ENCODE results near the gene SLC22A12. TPM values are rescaled to one million over a fixed set of nuclear protein-coding genes. Genes with fewer than 3 reads are reported as not detected.
"Not testable (repeated sequence)": the region's sequence is repeated elsewhere in the genome, so short reads cannot be mapped to it uniquely, and the experiment has no call there.

SLC22A12 gene
- polyA plus RNA-seq, 3 donors = 0.02 to 0.09 TPM; not detected in 1

DNA sequence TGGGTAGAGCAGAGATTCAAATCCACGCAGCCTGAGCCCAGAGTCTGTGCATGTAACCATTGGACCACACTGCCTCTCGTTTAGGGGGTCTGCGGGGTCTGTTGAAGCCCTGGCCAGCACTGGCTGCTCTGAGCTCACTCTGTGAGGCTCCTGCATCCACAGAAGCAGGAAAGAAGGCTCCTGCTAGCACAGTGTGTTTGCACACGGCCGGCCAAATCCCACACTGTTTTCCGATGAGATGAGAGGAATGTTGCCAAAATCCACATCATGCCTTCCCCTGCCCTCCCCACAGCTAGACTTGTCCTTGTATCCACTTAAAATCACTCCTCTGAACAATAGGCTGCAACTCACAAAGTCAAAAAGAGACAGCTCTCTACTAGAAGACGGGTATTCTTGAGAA is 10.6 kb upstream of the SLC22A12 start:
- WGBS, 3 donors = 48 to 54% (median 53%) methylated on average over 7 of the region's 7 CpGs
- no peak overlapping the region for H3K27ac ChIP-seq (ENCODE audit: low read depth, low read length)

DNA sequence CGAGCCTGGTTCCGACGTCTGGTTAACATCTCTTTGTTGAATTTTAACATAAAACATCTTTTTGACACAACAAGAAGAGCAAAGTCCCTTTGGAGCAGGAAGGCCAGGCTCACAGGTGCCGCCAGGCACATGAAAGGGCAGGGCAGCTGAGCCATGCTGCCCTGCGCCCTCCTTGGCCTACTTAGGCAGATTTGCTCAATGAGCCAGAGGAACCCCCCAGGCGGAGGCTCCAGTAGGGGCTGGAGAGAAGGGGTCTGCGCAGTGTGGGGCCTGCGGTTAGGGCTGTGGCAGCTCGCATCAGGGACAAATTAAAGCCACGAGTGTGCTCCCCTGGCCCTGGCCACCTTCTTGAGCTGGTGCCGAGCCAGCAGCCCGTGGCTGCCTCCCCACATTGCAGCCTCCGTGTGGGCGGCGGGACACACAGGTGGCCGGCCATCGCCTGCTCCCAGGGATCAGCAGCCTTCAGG is 9.9 kb upstream of the SLC22A12 start:
- no peak overlapping the region for H3K27ac ChIP-seq (ENCODE audit: low read depth, low read length)
- 81 to 97% (median 94%) methylated on average over 17 of the region's 17 CpGs for WGBS, 3 donors

DNA sequence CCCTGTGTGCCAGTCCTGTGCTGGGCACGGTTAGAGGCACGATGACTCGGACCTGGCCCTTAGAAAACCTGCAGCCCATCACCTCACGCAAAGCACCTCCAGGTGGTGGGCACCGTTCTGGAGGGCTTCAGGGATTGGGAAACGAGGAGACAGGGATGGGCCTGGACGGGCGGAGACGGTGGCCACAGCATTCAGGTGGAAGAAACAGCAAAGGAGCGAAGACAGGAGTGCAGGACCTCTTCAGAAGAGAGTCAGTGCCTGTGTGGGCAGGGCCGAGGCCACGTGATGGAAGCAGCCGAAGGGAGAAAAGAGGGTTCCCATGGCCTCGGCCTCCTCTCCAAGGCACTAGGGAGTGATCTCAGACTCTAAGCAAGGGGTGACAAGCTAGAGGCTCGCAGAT is 8.1 kb upstream of the SLC22A12 start:
- H3K27ac ChIP-seq (ENCODE audit: low read depth, low read length) = no peak overlapping the region
- 91 to 94% (median 91%) methylated on average over 15 of the region's 15 CpGs for WGBS, 3 donors

DNA sequence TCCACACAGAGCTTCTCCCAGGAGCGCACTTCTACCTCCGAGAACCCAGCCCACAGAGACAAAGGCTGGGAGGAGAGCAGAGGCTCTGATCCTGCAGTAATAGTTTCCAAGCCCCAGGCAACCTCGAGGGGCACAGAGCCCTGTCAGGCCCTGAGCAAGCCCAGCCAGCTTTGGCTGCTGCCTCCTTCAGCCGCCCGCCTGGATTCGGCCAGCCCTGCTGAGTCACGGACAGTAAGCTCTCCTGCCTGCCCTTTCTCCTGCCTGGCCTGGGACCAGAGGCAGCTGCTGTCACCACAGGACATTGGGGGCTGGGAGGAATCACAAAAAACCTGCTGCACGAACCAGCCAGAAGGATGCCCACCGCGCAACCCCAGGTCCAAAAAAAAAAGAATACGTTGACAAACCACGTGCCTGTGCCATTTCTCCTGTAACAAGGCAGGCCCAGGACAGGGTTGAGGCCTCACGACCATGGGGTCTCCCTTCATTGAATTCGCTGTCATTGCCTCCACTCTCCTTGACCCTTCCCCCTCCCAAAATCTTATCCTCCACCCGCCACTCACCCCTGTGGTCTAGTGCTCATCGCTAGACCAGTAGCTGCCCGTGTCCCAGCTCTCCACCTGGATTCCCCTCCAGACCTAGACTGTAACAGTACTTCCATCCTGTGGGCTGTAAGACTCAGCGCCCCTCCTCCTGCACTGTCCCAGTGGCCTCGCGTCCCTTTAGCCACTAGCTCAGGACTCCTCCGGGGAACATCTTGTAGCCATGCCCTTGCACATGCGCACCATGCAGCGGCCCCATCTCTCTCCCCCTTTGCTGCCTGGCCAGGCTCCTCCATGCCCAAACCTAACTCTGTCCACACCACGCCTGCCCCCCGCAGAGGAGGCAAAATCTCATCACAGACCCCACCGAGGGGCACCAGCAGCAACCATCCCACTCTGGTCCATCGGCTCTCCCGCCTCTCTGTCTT is 7.4 kb upstream of the SLC22A12 start:
- WGBS, 3 donors = 80 to 83% (median 80%) methylated on average over 28 of the region's 28 CpGs
- no peak overlapping the region for H3K27ac ChIP-seq (ENCODE audit: low read depth, low read length)

DNA sequence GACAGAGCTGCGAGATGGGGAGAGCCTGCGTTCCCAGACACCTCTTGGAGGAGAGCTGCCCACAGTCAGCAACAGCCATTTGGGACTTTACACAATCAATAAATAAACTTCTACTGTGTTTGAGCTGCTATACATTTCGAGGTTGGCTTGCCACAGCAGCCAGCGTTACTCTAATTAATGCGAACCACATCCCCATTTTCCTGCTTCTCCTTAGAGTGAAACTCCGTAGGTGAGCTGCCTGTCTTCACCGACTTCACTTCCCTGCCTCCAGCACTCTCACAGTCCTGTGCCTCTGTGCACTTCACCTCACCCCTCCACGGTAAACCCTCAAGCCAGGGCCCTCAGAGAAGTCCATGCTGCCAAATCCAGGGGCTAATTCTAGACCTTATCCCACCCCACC is 5.9 kb upstream of the SLC22A12 start:
- H3K27ac ChIP-seq (ENCODE audit: low read depth, low read length) = no peak overlapping the region
- WGBS, 3 donors = 50 to 66% (median 61%) methylated on average over 8 of the region's 8 CpGs

DNA sequence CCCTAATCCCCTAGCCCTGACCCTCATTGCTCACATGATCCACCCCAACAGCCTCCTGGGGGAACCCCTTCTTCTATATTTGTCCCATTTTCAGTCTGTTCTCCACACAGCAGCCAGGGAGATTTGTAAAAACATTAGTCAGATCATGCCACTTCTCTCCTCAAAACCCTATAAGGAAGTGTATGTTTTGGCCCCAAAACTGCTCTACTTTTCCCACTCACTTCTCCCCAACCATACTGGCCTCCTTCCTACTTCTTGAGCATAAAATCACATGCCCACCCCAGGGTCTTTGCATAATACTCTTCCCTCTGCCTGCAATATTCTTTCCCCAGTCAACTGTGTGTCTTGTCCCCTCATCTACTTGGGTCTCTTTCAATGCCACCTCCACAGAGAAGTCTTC is 4.7 kb upstream of the SLC22A12 start:
- no peak overlapping the region for H3K27ac ChIP-seq (ENCODE audit: low read depth, low read length)

DNA sequence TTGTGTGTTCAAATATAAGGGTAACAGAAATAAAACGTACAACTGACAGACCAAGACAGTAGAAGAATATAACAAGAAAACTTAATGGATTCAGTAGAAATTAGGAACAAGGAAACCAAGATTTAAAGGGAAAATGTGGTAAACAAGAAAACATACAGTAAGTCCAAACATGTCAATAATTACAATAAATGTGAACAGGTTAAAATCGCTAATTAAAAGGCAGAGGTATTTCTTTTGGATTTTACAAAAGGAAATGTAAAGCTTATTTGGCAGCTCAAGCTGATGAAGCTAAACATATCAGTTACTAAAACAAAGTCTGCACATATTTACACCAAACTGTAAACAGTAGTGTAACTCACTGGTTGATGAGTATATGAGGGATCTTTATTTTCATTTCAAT is 2.3 kb upstream of the SLC22A12 start:
- WGBS, 3 donors = 94 to 97% (median 95%) methylated on average over 2 of the region's 2 CpGs
- H3K27ac ChIP-seq (ENCODE audit: low read depth, low read length) = no peak overlapping the region

DNA sequence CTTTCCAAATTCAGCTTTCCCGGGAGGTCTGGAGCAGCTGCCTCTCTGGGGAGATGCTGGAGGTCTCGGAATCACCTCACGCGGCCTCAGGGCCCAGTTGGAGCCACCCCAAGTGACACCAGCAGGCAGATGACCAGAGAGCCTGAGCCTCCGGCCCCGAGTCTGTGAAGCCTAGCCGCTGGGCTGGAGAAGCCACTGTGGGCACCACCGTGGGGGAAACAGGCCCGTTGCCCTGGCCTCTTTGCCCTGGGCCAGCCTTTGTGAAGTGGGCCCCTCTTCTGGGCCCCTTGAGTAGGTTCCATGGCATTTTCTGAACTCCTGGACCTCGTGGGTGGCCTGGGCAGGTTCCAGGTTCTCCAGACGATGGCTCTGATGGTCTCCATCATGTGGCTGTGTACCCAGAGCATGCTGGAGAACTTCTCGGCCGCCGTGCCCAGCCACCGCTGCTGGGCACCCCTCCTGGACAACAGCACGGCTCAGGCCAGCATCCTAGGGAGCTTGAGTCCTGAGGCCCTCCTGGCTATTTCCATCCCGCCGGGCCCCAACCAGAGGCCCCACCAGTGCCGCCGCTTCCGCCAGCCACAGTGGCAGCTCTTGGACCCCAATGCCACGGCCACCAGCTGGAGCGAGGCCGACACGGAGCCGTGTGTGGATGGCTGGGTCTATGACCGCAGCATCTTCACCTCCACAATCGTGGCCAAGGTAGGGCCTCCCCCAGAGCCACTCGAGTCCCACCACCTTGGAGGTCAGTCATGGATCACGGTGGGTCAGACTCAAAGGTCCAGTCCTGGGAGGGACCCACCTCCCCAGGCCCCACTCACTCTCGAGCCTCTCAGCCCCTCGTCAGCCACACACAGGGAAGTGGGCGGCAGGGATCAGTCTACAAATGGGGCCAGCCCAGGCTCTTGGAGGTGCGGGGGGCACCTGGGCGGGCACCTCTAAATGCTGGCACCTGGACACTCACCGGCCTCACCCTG is 525 bp downstream of the SLC22A12 start:
- H3K27ac ChIP-seq (ENCODE audit: low read depth, low read length) = no peak overlapping the region
- 84 to 91% (median 85%) methylated on average over 35 to 36 of the region's 36 CpGs for WGBS, 3 donors

DNA sequence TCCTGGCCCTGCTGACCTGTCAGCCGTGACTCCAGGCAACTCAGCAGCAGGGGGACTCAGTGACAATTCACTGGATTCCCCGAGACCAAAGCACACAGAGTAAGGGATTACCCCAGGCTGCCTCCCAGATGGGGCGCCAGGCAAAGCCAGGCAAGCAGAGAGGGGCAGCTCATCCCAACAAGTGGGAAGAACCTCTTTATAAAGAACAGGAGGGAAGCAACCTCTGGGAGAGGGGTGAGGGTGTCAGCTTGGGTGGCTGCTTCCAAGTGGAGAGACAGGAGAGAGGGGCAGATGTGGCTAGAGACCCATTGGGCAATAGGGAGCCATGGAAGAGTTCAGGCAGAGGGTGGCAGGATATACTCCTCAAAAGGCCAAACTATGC is 1.2 kb downstream of the SLC22A12 start:
- WGBS, 3 donors = 89 to 91% (median 90%) methylated on average over 3 of the region's 3 CpGs
- H3K27ac ChIP-seq (ENCODE audit: low read depth, low read length) = no peak overlapping the region

DNA sequence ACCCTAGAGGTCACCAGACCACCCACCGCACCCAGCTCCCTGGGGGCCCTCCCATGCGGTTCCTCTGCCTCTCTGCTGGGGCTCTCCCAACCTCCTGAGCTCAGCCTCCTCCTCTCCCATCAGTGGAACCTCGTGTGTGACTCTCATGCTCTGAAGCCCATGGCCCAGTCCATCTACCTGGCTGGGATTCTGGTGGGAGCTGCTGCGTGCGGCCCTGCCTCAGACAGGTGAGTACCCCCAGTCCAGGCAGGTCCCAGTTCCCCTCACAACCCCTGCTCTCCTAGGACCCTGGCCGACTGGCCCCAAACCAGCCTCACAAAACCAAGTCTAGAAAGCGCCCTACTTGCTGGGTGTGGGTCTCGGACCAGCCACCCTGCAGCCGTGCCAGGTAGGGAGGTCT is 1.6 kb downstream of the SLC22A12 start:
- WGBS, 3 donors = 86 to 87% (median 87%) methylated on average over 9 of the region's 9 CpGs
- no peak overlapping the region for H3K27ac ChIP-seq (ENCODE audit: low read depth, low read length)

DNA sequence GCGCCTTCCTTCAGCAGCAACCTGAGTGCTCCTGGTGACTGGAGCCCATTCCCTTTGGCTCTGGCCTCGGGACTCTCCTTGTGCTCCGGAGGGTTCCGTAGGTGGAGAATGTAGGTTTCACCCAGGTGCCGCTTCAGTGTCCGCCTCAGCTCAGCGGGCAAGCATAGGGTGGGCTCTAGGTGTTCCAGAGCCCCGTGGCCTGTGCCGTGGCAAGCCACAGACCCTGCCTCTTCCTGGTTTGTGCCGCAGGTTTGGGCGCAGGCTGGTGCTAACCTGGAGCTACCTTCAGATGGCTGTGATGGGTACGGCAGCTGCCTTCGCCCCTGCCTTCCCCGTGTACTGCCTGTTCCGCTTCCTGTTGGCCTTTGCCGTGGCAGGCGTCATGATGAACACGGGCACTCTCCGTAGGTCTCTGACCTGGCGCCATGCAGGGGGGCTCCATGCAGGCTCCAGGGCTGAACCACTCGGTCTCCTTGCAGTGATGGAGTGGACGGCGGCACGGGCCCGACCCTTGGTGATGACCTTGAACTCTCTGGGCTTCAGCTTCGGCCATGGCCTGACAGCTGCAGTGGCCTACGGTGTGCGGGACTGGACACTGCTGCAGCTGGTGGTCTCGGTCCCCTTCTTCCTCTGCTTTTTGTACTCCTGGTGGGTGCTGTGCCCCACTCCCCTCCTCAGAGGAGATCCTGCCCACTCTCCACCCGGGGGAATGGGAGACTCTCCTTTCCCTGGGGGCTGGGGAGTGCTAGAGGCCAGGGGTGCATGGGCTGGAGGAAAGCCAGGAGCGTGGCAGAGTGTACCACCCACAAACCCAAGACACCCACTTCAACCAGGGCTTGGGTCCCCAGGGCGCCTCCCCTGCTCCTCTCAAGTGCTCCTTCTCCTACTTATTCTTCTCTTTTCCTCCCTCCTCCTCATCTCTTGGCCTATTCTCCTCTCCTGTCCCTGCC is 2.4 kb downstream of the SLC22A12 start:
- H3K27ac ChIP-seq (ENCODE audit: low read depth, low read length) = no peak overlapping the region
- WGBS, 3 donors = 86 to 90% (median 88%) methylated on average over 32 of the region's 32 CpGs

DNA sequence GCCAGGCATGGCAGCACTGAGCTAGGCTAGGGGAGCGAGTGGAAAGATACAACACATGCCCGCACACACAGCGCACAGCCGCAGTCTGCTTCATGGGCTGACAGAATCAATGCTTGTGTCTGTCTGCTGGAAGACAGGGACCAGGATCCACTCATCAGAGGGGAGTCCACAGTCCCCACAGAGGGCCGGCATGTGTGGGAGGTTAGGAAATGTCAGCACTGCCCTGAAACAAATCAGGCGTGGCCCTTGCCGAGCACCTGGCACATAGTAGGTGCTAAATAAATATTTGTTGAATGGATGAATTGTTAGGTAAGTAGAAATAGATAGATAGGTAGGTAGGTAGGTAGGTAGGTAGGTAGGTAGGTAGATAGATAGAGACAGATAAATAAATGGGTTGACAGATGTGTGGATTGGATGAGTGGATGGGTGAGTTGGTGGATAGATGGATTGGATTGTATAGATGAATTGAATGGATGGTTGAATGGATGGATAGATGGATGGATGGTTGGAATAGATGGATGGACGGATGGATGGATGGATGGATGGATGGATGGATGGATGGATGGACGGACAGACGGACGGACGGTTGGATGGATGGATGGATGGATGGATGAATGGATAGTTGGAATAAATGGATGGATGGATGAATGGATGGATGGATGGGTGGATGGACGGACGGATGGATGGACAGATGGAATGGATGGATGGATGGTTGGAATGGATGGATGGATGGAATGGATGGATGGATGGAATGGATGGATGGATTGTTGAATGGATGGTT is 3.3 kb downstream of the SLC22A12 start:
- no peak overlapping the region for H3K27ac ChIP-seq (ENCODE audit: low read depth, low read length)
- 90 to 93% (median 92%) methylated on average over 14 of the region's 14 CpGs for WGBS, 3 donors

DNA sequence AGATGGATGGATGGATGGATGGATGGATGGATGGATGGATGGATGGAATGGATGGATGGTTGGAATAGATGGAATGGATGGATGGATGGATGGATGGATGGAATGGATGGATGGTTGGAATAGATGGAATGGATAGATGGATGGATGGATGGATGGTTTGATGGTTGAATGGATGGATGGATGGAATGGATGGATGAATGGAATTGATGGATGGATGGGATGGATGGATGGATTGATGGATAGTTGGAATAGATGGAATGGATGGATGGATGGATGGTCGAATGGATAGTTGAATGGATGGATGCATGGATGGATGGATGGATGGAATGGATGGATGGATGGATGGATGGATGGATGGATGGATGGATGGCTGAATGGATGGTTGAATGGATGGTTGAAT is 4.9 kb downstream of the SLC22A12 start:
- H3K27ac ChIP-seq (ENCODE audit: low read depth, low read length) = not testable (repeated sequence)
- WGBS, 3 donors = 63 to 85% (median 76%) methylated on average over 1 of the region's 1 CpG

DNA sequence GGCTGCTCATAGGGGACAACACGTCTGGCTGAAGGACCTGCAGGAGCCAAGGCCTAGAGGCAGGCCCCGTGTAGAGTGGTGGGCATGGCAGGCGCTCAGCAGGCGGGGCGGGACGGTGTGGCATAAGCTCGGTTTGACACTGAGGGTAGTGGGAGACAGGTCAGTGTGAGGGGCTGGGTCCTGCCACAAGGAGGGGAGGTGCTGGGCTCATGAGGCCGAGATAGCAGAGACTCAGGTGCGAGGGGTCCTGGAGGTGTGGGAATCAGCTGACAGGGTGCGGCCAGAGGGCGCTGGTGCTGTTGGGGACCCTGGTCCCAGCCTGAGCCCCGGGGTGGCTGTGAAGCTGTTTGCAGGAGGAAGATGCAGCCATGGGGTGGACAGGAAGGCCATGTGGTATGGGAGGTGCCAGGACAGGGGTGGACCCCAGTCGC is 6.7 kb downstream of the SLC22A12 start:
- WGBS, 3 donors = 85 to 92% (median 88%) methylated on average over 13 of the region's 13 CpGs

DNA sequence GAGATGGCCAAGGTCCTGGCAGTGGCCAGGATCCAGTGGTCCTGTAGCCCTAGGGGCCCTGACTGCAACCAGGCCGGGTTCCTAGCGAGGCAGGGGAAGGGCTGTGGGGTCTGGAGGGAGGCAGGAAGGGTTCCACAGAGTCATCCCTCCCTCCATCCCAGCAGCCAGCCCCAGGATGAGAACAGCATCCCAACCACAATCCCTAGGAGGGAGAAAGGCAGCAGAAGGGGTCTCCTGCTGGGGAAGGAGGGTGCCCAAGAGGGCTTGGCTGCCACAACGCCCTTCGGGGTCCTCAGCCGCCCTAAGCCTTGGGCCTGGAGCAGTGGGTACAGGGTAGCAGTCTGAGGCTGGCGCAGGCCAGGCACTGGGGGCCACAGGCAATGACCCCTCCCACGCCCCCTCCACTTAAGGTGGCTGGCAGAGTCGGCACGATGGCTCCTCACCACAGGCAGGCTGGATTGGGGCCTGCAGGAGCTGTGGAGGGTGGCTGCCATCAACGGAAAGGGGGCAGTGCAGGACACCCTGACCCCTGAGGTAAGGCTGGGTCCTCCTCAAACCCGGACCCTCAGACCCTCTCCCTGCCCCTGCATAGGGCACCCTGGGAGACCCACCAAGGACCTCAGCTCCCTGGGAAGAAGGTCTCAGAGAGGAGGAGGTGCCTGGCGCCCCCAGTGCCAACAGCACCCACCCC is 7.2 kb downstream of the SLC22A12 start:
- no peak overlapping the region for H3K27ac ChIP-seq (ENCODE audit: low read depth, low read length)
- WGBS, 3 donors = 84 to 92% (median 90%) methylated on average over 11 to 12 of the region's 12 CpGs

More for the DNA sequence above, 6.7 kb downstream of the SLC22A12 start:
- H3K27ac ChIP-seq (ENCODE audit: low read depth, low read length) = no peak overlapping the region

DNA sequence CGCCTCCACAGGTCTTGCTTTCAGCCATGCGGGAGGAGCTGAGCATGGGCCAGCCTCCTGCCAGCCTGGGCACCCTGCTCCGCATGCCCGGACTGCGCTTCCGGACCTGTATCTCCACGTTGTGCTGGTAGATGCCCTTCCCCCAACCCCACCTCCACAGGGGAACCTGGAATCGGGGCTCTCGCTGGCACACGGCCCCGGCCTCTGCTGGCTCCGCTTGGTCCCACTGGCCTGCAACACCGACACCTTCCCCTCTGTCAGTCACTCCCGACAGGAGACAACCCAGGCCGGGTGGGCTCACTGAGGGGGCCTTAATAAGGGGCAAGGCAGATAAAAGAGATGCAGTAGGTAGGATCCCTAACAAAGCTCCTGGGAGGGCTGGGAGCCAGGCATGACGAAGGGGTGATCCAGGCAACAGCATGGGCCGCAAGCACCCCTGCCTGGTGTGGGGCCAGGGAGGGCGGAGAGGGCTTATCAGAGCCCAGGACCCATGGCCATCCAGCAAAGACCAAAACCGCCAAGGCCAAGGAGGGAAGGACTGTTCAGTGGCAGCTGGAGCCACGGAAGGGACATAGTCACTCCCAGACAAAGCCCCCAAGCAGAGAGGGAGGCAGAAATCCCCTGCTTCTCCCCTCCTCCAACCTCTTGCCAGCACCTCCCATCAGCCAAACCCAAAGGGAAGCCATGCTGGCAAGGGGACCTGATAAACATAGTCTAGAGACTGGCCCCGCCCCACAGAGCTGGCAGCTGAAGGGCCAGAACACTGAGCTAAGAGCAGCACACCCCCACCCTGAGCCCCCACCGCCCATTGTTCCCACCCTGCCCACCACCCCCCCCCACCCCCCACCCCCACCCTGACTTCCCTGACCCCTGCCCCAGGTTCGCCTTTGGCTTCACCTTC is 8.0 kb downstream of the SLC22A12 start:
- WGBS, 3 donors = 80 to 88% (median 82%) methylated on average over 23 of the region's 23 CpGs
- H3K27ac ChIP-seq (ENCODE audit: low read depth, low read length) = no peak overlapping the region
